H9 (cell line): ENCODE measurements around the gene RHOH. TPM values are rescaled to one million over a fixed set of nuclear protein-coding genes. Genes with fewer than 3 reads are reported as not detected.

Experiments used
- DNase-seq: peaks from one replicate; pipeline ENCODE4 v3.0.0-alpha.2; 2017
- H2AFZ ChIP-seq: one replicate; pipeline ENCODE4 v1.6.1; 2013; ENCODE audit warnings: mild to moderate bottlenecking, low read length, control low read depth, moderate library complexity
- H2AK5ac ChIP-seq: 2 replicates; pipeline ENCODE4 v1.6.1; 2013; ENCODE audit warnings: low read length, control low read depth, mixed read lengths; ENCODE audit not compliant: insufficient read length
- H2BK120ac ChIP-seq: one replicate; pipeline ENCODE4 v1.6.1; 2013; ENCODE audit warnings: low read depth, mild to moderate bottlenecking, low read length, control low read depth, inconsistent platforms; ENCODE audit not compliant: poor library complexity, severe bottlenecking
- H2BK12ac ChIP-seq: 2 replicates; pipeline ENCODE4 v1.6.1; 2013; ENCODE audit warnings: low read length, control low read depth, mixed read lengths, low read depth; ENCODE audit not compliant: insufficient read length
- H2BK15ac ChIP-seq: 2 replicates; pipeline ENCODE4 v1.6.1; 2013; ENCODE audit warnings: low read depth, low read length, control low read depth
- H2BK20ac ChIP-seq: one replicate; pipeline ENCODE4 v1.6.1; 2013; ENCODE audit warnings: low read depth, mild to moderate bottlenecking, low read length, control low read depth, inconsistent platforms; ENCODE audit not compliant: poor library complexity, severe bottlenecking
- H2BK5ac ChIP-seq: 2 replicates; pipeline ENCODE4 v1.6.1; 2013; ENCODE audit warnings: low read length, control low read depth, mixed read lengths; ENCODE audit not compliant: insufficient read length
- H3K14ac ChIP-seq: 2 replicates; pipeline ENCODE4 v1.6.1; 2013; ENCODE audit warnings: low read length, control low read depth; ENCODE audit not compliant: insufficient read depth
- H3K18ac ChIP-seq: 2 replicates; pipeline ENCODE4 v1.6.1; 2013; ENCODE audit warnings: low read depth, mild to moderate bottlenecking, mixed read lengths, low read length, control low read depth; ENCODE audit not compliant: insufficient read length
- H3K23ac ChIP-seq: 2 replicates; pipeline ENCODE4 v1.6.1; 2013; ENCODE audit warnings: low read length, control low read depth, mixed read lengths, low read depth; ENCODE audit not compliant: insufficient read length
- H3K23me2 ChIP-seq: 2 replicates; pipeline ENCODE4 v1.6.1; 2013; ENCODE audit warnings: low read depth, mild to moderate bottlenecking, mixed read lengths, low read length, control low read depth; ENCODE audit not compliant: insufficient read length, poor library complexity, severe bottlenecking
- H3K27ac ChIP-seq: 2 replicates; pipeline ENCODE4 v1.5.1; 2013; ENCODE audit warnings: low read length, control low read depth, mixed read lengths, low read depth; ENCODE audit not compliant: insufficient read length
- H3K27me3 ChIP-seq: 2 replicates; pipeline ENCODE4 v1.6.1; 2013; ENCODE audit warnings: low read length, control low read depth, inconsistent platforms; ENCODE audit not compliant: insufficient read depth
- H3K4ac ChIP-seq: 2 replicates; pipeline ENCODE4 v1.6.1; 2013; ENCODE audit warnings: low read depth, mild to moderate bottlenecking, control low read depth, inconsistent platforms, low read length, moderate library complexity
- H3K4me1 ChIP-seq: 2 replicates; pipeline ENCODE4 v1.6.1; 2013; ENCODE audit warnings: low read length, control low read depth, inconsistent platforms; ENCODE audit not compliant: insufficient read depth
- H3K4me2 ChIP-seq: 2 replicates; pipeline ENCODE4 v1.6.1; 2013; ENCODE audit warnings: low read length, control low read depth, mixed read lengths; ENCODE audit not compliant: insufficient read length, insufficient read depth
- H3K56ac ChIP-seq: 2 replicates; pipeline ENCODE4 v1.6.1; 2013; ENCODE audit warnings: low read depth, mild to moderate bottlenecking, mixed read lengths, low read length, control low read depth; ENCODE audit not compliant: insufficient read length
- H3K79me1 ChIP-seq: 2 replicates; pipeline ENCODE4 v1.6.1; 2013; ENCODE audit warnings: low read depth, mild to moderate bottlenecking, moderate library complexity, low read length, control low read depth, inconsistent platforms; ENCODE audit not compliant: insufficient read depth, poor library complexity, severe bottlenecking
- H3K79me2 ChIP-seq: 2 replicates; pipeline ENCODE4 v1.6.1; 2013; ENCODE audit warnings: low read length, control low read depth, inconsistent platforms; ENCODE audit not compliant: insufficient read depth
- H3K9ac ChIP-seq: 2 replicates; pipeline ENCODE4 v1.6.1; 2013; ENCODE audit warnings: low read length, control low read depth, mixed read lengths; ENCODE audit not compliant: insufficient read length; ENCODE audit errors: extremely low read depth
- H3K9me3 ChIP-seq: one replicate; pipeline ENCODE4 v1.6.1; 2013; ENCODE audit warnings: low read depth, low read length, inconsistent platforms; ENCODE audit not compliant: control insufficient read depth
- H3T11ph ChIP-seq: one replicate; pipeline ENCODE4 v1.6.1; 2013; ENCODE audit warnings: mild to moderate bottlenecking, low read length, control low read depth, inconsistent platforms
- H4K20me1 ChIP-seq: one replicate; pipeline ENCODE4 v1.6.1; 2013; ENCODE audit not compliant: control insufficient read depth, insufficient read length, insufficient read depth
- H4K5ac ChIP-seq: 2 replicates; pipeline ENCODE4 v1.6.1; 2013; ENCODE audit warnings: low read depth, mild to moderate bottlenecking, mixed read lengths, low read length, control low read depth; ENCODE audit not compliant: insufficient read length
- H4K8ac ChIP-seq: replicated peaks from 2 replicates; pipeline ENCODE4 v1.6.1; 2013; ENCODE audit warnings: low read length, control low read depth, mixed read lengths, low read depth; ENCODE audit not compliant: insufficient read length
- H4K91ac ChIP-seq: 2 replicates; pipeline ENCODE4 v1.6.1; 2013; ENCODE audit warnings: low read depth, mild to moderate bottlenecking, moderate library complexity, mixed read lengths, low read length, control low read depth; ENCODE audit not compliant: insufficient read length
- H3K27ac Mint-ChIP-seq, 3 experiments: 2 replicates in 2 of 3; 3 replicates in 1 of 3; pipeline ENCODE4 v1.8.0; 2020 to 2021; ENCODE audit warnings: mixed read lengths in 3 of 3, mild to moderate bottlenecking in 1 of 3, moderate library complexity in 1 of 3
- H3K27me3 Mint-ChIP-seq: 2 replicates; pipeline ENCODE4 v1.8.0; 2021; ENCODE audit warnings: low read depth, mild to moderate bottlenecking, moderate library complexity, mixed read lengths
- H3K36me3 Mint-ChIP-seq, 3 experiments: 2 replicates in 2 of 3; 3 replicates in 1 of 3; pipeline ENCODE4 v1.8.0; 2020 to 2021; ENCODE audit warnings: low read depth in 3 of 3, mixed read lengths in 3 of 3; ENCODE audit not compliant: insufficient read depth in 1 of 3
- H3K4me1 Mint-ChIP-seq, 2 experiments: 2 replicates each; pipeline ENCODE4 v1.8.0; 2020; ENCODE audit warnings: mixed read lengths in 2 of 2
- H3K4me3 Mint-ChIP-seq, 2 experiments: 2 replicates in 1 of 2; 3 replicates in 1 of 2; pipeline ENCODE4 v1.8.0; 2020 to 2021; ENCODE audit warnings: mild to moderate bottlenecking in 2 of 2, mixed read lengths in 2 of 2, moderate library complexity in 1 of 2
- H3K9me3 Mint-ChIP-seq, 2 experiments: 2 replicates in 1 of 2; 3 replicates in 1 of 2; pipeline ENCODE4 v1.8.0; 2020; ENCODE audit warnings: mild to moderate bottlenecking in 2 of 2, mixed read lengths in 2 of 2, moderate library complexity in 1 of 2
- WGBS: extraction: QIAGEN DNeasy Blood & Tissue Kit; methylation state at CpG from one replicate; pipeline ENCODE4 v1.1.7; 2013; ENCODE audit warnings: missing lambda C conversion rate, low lambda C conversion rate, mixed read lengths; ENCODE audit not compliant: insufficient read length; ENCODE audit errors: extremely low coverage; 5-methylcytosine and 5-hydroxymethylcytosine counted together
- total RNA-seq: library from RNA; stranded (reverse); gene quantifications from 2 replicates; pipeline ENCODE4 v1.2.1, GENCODE V29; 2021
- TF ChIP-seq, protein P1 (sequence below): fragments of 200-600 bp; sonication (generic); conservative IDR thresholded peaks from 3 replicates; pipeline ENCODE4 v1.8.0; 2021; ENCODE audit warnings: antibody characterized with exemption, mild to moderate bottlenecking

RHOH gene
- total RNA-seq, 1 experiment from 2014 or later = 7.1 TPM

DNA sequence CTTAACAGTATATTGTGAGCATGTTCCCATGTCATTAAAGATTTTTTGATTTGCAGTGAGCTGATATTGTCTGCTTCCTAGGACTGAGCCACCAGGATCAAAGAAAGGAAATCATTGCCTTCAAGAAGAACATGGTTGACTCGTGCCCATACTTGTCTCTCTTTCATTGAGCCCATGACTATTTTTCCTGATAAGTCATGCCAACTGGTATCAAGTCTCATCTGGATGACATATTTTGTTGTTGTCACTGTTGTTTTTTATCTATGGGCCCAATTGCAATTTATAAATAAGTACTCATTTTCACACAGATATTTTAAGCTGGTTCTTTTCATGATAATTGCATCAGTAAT lies 10.2 kb upstream of the RHOH start:
- Histone ChIP-seq H3K79me1 (no peaks in the 10 kb centered on the region), H2BK120ac (no peak overlapping the region), H3K9me3 (no peaks in the 10 kb centered on the region), H2AK5ac (no peak overlapping the region), H3K4me2 (no peak overlapping the region), H4K5ac (no peak overlapping the region), H3K79me2 (no peaks in the 10 kb centered on the region), H4K8ac (no peak overlapping the region), H2BK12ac (no peak overlapping the region), H3K23ac (no peak overlapping the region), H3T11ph (no peak overlapping the region), H3K27ac (no peak overlapping the region), H3K14ac (no peak overlapping the region), H4K20me1 (no peaks in the 10 kb centered on the region), H2BK20ac (no peak overlapping the region), H3K18ac (no peak overlapping the region), H3K23me2 (no peaks in the 10 kb centered on the region), H3K9ac (no peak overlapping the region), H2BK5ac (no peak overlapping the region), H3K56ac (no peak overlapping the region), H3K4me1 (peaks cover 2% of the 10 kb centered on the region; the same call in 1 of the 2 replicates), H4K91ac (no peak overlapping the region), H3K4ac (no peak overlapping the region), H3K27me3 (no peaks in the 10 kb centered on the region), H2BK15ac (no peak overlapping the region), H2AFZ (no peak overlapping the region)
- H3K36me3 Mint-ChIP-seq = no peaks in the 10 kb centered on the region
- H3K4me1 Mint-ChIP-seq = peaks cover 21 to 23% of the 10 kb centered on the region in 2 experiments
- H3K27ac Mint-ChIP-seq = no peak overlapping the region
- H3K27me3 Mint-ChIP-seq = no peaks in the 10 kb centered on the region
- no peaks in the 10 kb centered on the region for H3K9me3 Mint-ChIP-seq
- DNase-seq = no peak
- no peak overlapping the region for H3K4me3 Mint-ChIP-seq
- TF ChIP-seq, protein P1, sequence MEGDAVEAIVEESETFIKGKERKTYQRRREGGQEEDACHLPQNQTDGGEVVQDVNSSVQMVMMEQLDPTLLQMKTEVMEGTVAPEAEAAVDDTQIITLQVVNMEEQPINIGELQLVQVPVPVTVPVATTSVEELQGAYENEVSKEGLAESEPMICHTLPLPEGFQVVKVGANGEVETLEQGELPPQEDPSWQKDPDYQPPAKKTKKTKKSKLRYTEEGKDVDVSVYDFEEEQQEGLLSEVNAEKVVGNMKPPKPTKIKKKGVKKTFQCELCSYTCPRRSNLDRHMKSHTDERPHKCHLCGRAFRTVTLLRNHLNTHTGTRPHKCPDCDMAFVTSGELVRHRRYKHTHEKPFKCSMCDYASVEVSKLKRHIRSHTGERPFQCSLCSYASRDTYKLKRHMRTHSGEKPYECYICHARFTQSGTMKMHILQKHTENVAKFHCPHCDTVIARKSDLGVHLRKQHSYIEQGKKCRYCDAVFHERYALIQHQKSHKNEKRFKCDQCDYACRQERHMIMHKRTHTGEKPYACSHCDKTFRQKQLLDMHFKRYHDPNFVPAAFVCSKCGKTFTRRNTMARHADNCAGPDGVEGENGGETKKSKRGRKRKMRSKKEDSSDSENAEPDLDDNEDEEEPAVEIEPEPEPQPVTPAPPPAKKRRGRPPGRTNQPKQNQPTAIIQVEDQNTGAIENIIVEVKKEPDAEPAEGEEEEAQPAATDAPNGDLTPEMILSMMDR = no peak
- no CpG with 5 or more reads among the region's 1 CpG for WGBS
